HG03280 (cell line): ENCODE measurements around the gene DNAH10.
A peak's percentile ranks its signal among the peaks of the same experiment; 100 is the strongest.

Source experiments
- ATAC-seq: cut with Tn5 transposase; IDR thresholded peaks from one replicate; pipeline ENCODE4 v1.9.1; 2021; ENCODE audit warnings: mild to moderate bottlenecking, moderate library complexity; ENCODE audit not compliant: unreplicated experiment

The DNAH10 gene

DNA sequence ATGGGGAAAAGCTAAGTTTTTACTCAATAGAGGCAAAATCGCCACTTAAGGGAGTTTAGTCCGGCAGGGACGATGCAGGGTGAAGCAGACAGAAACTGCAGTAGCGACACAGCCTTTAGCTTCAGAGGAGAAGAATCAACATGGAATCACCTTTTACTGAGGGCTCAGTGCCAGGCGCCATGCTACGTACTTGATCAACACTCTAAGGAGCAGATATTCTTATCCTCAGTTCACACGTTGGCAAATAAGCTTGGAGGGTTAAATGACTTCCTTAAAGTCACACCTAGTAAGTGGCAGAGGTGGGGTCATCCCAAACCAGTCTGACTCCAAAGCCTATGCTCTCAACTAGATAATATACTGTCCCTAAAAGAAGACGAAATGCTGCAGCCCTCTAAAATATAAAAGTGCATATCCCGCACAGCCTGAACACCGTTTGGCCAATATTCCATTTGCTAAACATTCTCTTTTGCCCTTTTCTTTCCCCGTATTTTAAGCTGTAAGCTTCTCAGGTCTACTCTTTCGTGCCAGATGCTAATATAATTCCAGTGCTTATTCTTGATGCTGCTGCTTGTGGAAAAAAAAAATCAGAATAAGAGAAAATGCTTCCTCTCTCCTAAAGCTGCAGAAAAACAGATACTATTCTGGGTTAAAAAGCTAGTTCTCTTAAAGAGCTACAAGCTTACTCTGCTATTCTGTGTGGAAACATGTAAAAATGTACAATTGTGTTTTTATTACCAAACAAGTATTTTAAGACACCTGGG is 199.7 kb downstream of the DNAH10 start:
- ATAC-seq: no peak

DNA sequence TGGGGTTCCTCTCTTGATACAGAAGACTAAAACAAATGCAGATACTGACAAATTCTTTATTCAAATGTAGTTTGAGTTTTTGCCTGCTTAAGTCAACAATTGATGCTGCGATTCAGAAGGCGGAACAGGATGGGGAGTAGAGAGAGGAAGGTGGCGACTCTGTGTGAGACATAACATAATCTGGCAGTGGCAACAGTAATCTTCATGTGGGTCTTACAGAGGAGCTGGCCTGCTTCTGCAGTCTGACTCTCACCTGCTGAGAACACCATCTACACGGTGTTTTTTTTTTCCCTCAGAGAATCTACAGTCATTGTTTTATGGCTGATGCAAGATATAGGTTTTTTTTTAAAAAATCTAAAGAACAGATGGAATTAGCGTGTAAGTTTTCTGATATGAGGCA is 200.4 kb downstream of the DNAH10 start:
- no peak for ATAC-seq

DNA sequence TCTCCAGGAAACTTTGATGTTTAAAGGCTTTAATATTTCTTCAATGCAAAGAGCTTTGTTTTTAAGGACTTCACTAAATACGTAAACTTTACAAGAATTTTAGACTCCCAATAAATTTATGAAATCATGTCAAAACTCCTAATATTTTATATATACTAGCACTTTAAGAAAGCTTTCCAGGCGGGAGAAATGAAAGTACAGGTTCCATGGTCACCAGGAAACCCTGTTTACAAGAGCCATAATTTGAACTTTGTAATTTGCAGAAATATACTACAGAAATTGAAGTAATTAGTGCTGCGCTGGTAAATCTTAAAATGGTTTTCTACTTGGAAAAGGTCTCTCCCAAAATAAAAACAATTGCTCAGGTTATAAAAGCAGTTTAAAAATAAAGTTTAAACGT is 201.7 kb downstream of the DNAH10 start:
- ATAC-seq: no peak

DNA sequence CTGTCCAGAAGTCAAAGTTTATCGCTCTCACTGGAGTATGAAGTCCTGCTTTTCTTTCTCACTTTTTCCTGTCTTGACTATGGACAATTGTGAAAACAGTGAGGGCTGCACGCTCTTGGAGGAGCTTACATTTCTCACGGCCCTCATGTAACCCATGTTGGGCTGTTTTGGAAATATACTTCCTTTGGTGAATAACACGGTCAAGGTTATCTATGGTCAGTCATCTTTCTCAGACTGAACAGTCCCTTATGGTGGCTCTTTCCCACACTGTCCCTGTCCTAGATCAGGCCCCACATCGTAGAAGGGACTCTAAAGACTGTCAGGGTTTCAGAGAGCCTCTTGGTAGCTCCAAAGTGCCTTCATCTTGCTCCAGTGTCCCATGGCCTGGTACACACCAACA is 203.3 kb downstream of the DNAH10 start:
- ATAC-seq: no peak

DNA sequence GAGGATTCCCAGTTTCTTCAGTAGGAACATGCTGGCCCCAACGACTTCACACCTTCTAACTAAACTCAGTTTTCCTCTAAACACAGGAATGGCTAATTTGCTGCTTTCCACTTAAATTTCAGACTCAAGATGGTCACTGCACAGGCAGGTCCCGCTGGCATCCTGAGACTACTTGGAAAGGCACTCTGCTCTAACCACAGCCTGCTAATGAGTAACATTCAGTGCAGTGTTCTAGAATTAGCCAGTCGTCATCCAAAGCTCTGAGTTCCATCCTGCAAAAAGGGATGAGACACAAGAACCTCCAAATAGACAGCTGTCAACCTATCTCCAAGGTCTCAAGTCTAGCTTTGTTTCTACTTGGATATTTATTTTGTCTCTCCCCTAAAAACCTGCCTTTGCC is 204.5 kb downstream of the DNAH10 start:
- ATAC-seq: no peak

DNA sequence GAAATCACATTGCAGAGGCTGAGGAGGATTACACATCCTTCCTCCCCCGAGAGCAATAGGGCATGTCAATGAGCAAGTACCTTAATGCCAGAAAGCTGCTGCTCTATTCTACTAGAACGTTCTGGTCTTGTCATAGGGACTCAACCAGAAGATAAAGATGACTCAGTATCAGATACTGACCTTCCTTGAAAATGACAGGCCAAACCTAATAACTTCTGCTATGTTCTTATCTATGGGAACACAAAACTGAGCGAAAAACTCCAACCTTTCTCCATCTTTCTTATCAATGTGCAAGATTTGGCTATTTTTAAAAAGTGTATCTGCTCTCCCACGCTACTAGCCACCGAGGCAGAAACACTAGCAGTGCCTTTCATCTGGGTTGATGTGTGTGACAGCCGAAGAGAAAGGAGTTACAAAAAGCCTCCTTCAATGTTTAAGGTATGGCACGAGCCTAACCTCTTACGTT is 205.1 kb downstream of the DNAH10 start:
- no peak for ATAC-seq

DNA sequence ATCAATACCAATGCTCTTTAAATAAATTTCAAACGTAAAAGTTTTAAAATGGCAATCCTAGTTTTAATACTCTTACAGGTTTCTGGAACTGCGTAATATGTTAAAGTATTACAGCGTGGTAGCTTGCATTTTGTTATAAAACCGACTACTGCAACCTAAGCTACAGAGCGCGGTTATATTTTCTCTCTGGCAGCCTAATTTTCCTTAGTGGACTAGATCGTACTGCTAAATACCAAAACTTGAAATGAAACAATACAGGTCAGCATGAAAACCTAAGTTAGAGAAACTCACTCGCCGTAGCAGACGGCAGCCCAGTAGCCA is 209.3 kb downstream of the DNAH10 start:
- no peak for ATAC-seq

DNA sequence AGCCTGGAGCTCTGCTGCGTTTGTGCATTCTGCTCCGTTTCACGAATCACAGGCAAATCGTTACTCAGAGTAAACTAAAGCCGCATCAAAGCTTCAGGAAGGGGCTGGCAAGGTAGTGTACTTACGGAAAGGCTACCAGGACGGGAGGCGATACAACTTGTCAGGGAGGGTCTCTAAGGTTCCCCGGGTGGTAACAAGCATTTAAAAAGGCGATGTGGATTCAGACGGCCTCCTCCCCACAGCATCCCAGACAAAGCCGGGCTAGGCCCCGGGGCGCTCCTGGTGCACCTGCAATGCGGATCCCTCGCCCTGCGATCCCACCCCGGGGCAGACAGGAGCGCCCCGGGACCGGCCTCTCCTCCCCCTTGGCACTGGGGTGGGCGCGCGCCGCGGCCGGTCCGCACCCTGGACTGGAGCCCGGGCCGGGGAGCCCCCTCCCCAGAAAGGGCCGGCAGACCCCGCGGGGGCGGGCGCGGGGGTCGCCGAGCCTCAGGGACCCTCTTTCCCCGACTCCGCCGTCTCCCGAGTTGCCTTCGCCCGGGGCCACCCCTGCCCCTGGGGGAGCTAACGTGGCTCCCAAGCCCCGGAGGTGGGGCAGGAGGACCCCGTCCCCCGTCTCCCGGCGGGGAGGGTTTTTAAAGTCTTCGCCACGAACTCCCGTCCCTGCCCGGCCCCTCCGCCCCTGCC is 209.8 kb downstream of the DNAH10 start:
- peak; percentile 10 for ATAC-seq

DNA sequence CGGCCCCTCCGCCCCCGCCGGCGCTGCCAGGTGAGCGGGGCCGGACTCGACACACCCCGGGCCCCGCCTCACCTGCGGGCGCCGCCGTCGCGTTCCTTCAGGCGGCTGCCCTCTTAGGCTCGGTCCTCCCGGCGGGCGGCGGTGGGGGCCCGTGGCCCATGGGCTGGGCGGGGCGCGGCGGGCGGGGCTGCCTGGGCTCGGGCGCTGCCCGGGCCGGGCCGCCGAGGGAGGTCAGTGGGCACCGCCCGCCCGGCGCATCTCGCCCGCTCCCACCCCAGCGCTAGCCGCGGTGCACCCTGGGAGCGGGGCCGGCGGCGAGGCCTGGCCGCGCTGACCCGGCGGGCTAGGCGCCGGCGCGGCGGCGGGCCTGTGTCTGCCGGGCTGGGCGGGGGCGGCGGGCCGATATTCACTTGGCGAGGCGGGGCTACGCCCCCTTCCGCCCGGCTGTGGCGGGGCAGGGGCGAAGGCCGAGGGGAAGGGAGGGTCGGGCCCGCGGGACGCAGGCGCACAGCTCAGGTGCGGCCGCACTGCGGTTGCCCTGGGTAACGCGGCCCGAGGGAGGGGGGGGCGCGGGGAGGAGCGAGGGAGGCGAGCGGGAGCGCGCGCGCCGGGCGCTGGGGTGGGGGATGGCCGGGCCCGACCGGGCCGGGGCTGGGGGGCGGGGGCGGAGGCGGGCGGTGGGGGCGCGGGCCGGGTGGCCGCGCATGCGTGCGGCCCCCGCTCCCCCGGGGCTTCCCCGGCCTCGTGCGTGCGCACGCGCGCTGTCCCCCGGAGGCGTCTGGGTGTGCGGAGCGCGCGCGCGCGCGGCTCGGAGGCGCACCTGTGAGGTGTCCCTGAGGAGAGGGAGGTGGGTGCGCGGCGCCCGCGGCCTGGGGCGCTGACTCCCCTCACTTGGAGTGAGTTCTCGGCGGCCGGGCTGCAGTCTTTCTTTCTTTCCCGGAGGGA is 210.6 kb downstream of the DNAH10 start, which contains the start of the genes CCDC92 and ZNF664:
Gene CCDC92 (minus strand): TSS at position 375 of the 945 bp plus-strand sequence. CDS start 28,526 bp downstream, outside the sequence.
Gene ZNF664 (plus strand): TSS at position 759 of the 945 bp plus-strand sequence. CDS start 38,930 bp downstream, outside the sequence.
- peak; percentile 78 for ATAC-seq

DNA sequence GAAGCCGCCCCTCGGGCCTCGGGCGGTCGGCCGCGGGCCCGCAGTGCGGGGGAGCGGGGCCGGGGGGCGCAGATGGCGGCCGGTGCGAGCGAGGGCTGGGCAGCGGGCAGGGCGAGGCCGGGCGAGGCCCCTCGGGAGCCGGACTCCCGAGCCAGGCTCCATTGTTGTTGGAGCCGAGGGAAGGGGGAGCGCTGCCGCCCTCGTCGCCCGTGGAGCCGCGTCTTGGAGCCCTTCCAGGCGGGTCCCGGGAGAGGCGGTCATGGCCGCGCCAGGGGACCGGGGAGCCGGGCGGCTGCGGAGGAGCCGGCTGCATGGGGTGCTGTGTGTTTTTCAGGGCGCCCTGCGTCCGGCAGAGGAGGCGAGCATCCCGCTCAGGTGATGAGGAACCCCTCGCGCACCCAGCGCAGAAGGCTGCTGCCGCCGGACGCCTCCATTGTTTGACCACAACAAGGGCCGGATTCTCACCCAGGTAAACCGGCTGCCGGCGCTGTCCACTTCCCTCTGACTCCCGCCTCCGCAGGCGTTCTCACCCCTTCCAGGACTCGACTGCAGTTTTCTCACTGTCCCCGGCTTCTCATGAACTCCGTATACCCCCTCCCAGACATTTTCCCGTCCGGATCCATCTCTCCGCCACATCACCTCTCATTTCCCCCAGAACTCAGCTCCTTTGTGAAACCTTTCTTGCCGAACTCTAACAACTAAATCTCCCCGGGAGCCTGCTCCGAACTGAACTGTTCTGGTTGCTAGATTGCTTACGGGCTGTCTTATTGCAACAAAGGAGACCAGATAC is 211.6 kb downstream of the DNAH10 start:
- peak; percentile 7 for ATAC-seq

DNA sequence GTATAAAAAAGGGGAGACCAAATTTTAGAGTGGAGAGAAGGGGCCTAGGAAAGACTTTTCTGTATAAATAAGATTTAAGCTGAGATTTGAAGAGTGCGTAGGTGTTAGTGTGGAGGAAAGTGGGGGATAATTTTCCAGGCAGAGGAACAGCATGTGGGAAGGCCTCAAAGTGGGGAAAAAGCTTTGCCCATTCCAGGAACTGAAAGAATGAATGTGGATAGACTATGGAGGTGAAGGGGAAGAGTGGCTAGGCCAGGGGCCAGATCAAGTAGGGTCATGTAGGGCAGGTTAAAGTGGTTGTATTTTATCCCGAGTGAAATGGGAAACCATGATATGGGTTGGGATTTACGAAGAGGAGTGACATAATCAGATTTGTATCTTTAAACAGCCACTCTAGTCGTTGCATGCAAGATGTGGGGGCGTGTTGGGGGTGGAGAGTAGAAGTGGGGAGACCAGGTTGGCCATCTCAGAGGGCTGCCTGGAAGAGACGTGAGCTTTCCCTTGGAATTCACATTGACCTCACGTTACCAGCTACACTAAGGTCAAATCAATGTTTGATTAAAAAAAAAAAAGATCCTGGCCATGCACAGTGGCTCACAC is 214.2 kb downstream of the DNAH10 start:
- no peak for ATAC-seq

DNA sequence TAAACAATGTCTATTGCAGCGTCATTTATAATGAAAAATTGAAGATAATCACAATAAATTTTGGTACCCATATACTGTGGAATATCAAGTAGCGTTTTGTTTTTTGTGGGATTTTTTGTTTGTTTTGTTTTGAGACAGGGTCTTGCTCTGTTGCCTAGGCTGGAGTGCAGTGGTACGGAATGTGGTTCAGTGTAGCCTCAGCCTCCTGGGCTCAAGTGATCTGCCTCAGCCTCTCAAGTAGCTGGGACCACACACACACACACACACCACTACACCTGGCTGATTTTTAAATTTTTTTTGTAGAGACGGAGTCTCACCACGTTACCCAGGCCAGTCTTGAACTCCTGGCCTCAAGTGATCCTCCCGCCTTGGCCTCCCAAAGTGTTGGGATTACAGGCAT is 217.5 kb downstream of the DNAH10 start:
- ATAC-seq: no peak

DNA sequence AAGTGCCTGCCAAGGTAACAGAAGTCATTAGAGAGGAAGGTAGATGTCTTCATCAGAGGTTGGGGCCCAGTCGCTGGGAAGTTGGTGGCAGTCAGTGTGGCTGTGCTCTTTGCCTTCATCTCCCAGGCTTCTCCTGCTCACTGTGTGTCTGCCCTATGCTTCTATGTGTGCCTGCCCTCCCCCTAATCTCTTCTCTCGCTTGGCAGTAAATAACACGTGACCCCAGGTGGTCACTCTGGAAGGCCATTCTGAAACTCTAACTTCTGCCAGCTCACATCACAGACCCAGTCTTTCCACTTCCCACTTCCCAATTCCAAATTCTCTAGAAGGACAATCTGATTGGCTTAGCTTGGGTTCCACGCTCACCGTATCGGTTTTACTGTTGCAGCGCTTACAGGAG is 220.2 kb downstream of the DNAH10 start:
- ATAC-seq: no peak

DNA sequence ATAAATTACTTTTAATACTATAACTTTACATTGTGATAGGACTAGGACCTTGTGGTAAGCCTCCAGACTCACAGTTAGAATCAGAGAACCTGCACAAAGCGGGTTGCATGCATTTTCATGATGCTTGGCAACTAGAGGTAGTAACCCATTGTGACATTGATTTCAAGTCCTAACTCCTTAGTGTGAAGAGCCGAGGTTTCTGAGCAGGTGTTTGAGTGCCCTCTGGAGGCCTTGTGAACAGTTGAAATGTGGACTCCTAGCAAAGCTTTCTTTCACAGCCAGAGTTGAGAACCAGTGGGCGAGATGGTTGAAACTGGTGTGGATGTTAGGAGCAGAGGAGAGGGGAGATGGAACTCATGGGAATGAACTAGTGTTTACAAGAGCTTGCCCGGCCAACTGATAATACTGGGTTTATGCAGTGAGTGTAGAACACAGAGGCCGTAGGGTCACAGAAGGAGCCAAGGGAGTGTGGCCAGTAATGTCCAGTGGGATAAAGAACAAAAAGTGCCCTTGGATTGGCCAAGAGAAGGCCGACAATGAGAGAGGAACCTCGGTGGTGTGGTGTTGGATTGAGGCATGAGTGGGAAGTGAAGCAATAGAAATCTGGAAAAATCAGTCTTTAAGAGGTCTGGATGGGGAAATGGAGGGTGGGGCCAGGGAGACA is 221.9 kb downstream of the DNAH10 start:
- ATAC-seq: no peak

DNA sequence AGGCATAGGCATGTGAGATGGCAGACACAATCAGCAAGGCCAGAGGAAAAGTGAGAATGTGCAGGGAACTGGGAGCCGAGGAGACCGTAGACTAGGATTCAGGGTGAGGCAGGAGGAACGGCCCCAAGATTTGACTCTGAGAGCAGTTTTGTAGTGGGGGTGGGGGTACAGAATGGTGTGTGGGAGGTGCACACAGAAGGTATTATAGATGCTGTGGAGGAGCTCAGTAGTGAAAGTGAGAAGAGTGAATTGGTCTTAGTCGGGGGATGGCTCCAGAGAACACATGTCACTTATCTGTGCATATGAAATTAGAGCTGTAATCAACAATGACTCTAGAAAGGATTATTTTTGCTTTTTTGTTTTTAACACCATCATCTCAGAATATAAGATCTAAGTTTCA is 222.8 kb downstream of the DNAH10 start:
- ATAC-seq: no peak
